Mucosa of stomach (tissue), 1 donor: ENCODE measurements around the gene FAM43A.

Experiments
- H3K27me3 ChIP-seq: one replicate; pipeline ENCODE4 v1.7.0; 2013; ENCODE audit warnings: mild to moderate bottlenecking, low read length; ENCODE audit not compliant: control insufficient read depth, insufficient read depth
- H3K36me3 ChIP-seq: one replicate; pipeline ENCODE4 v1.7.0; 2013; ENCODE audit warnings: low read length; ENCODE audit not compliant: control insufficient read depth, insufficient read depth
- H3K4me1 ChIP-seq: one replicate; pipeline ENCODE4 v1.7.0; 2013; ENCODE audit warnings: mild to moderate bottlenecking, low read length; ENCODE audit not compliant: control insufficient read depth, insufficient read depth
- H3K4me3 ChIP-seq: one replicate; pipeline ENCODE4 v1.7.0; 2013; ENCODE audit warnings: low read length
- H3K9ac ChIP-seq: one replicate; pipeline ENCODE4 v1.7.0; 2013; ENCODE audit warnings: mild to moderate bottlenecking, low read length, moderate library complexity
- H3K9me3 ChIP-seq: one replicate; pipeline ENCODE4 v1.7.0; 2013; ENCODE audit warnings: mild to moderate bottlenecking, low read length, moderate library complexity; ENCODE audit not compliant: control insufficient read depth
- donor health status: Pancreatic carcinoma.

Gene FAM43A

GRCh38 chr3:194682189-194682693 lies 3.4 kb upstream of the FAM43A start:
- Histone ChIP-seq H3K36me3 (no peaks in the 10 kb centered on the region), H3K9me3 (no peaks in the 10 kb centered on the region), H3K4me1 (peaks cover 17% of the 10 kb centered on the region), H3K4me3 (no peak overlapping the region), H3K9ac (no peak overlapping the region), H3K27me3 (peaks cover 4% of the 10 kb centered on the region)

- no peak overlapping the region for H3K9ac ChIP-seq
- H3K27me3 ChIP-seq = peaks cover 4% of the 10 kb centered on the region
- no peaks in the 10 kb centered on the region for H3K9me3 ChIP-seq
- H3K36me3 ChIP-seq = no peaks in the 10 kb centered on the region
- H3K4me1 ChIP-seq = peaks cover 21% of the 10 kb centered on the region
- H3K4me3 ChIP-seq = no peak overlapping the region
These were observed 2.9 kb upstream of the FAM43A start for GRCh38 chr3:194682694-194683310.

GRCh38 chr3:194683380-194683779 lies 2.3 kb upstream of the FAM43A start:
- Histone ChIP-seq H3K27me3 (peaks cover 4% of the 10 kb centered on the region), H3K4me1 (peaks cover 21% of the 10 kb centered on the region), H3K36me3 (no peaks in the 10 kb centered on the region), H3K9ac (no peak overlapping the region), H3K4me3 (no peak overlapping the region), H3K9me3 (no peaks in the 10 kb centered on the region)

- Histone ChIP-seq H3K27me3 (peaks cover 4% of the 10 kb centered on the region), H3K4me1 (peaks cover 21% of the 10 kb centered on the region), H3K4me3 (peak overlapping the region; percentile 22), H3K9ac (peak overlapping the region; percentile 44), H3K9me3 (no peaks in the 10 kb centered on the region), H3K36me3 (no peaks in the 10 kb centered on the region)
These were observed 492 bp upstream of the FAM43A start for GRCh38 chr3:194685065-194685717.

- H3K9ac ChIP-seq = peak overlapping the region; percentile 44
- H3K36me3 ChIP-seq = no peaks in the 10 kb centered on the region
- no peaks in the 10 kb centered on the region for H3K9me3 ChIP-seq
- peaks cover 4% of the 10 kb centered on the region for H3K27me3 ChIP-seq
- peak overlapping the region; percentile 22 for H3K4me3 ChIP-seq
- peaks cover 21% of the 10 kb centered on the region for H3K4me1 ChIP-seq
These were observed 732 bp downstream of the FAM43A start for GRCh38 chr3:194686414-194686815.

- Histone ChIP-seq H3K36me3 (no peaks in the 10 kb centered on the region), H3K4me3 (peak overlapping the region; percentile 39), H3K27me3 (peaks cover 4% of the 10 kb centered on the region), H3K9ac (no peak overlapping the region), H3K4me1 (peaks cover 21% of the 10 kb centered on the region), H3K9me3 (no peaks in the 10 kb centered on the region)
These were observed 1.3 kb downstream of the FAM43A start for GRCh38 chr3:194686816-194687637.

GRCh38 chr3:194687638-194688199 lies 2.0 kb downstream of the FAM43A start:
- H3K4me1 ChIP-seq = peaks cover 21% of the 10 kb centered on the region
- H3K36me3 ChIP-seq = no peaks in the 10 kb centered on the region
- H3K4me3 ChIP-seq = peak overlapping the region; percentile 39
- no peaks in the 10 kb centered on the region for H3K9me3 ChIP-seq
- H3K27me3 ChIP-seq = peaks cover 4% of the 10 kb centered on the region
- peak overlapping the region; percentile 52 for H3K9ac ChIP-seq

GRCh38 chr3:194688200-194688740 lies 2.6 kb downstream of the FAM43A start:
- Histone ChIP-seq H3K36me3 (no peaks in the 10 kb centered on the region), H3K27me3 (peaks cover 4% of the 10 kb centered on the region), H3K4me1 (peaks cover 15% of the 10 kb centered on the region), H3K9me3 (no peaks in the 10 kb centered on the region), H3K9ac (peak overlapping the region; percentile 52), H3K4me3 (peak overlapping the region; percentile 39)

GRCh38 chr3:194688946-194689345 lies 3.3 kb downstream of the FAM43A start:
- Histone ChIP-seq H3K36me3 (no peaks in the 10 kb centered on the region), H3K4me1 (peaks cover 15% of the 10 kb centered on the region), H3K4me3 (no peak overlapping the region), H3K9ac (no peak overlapping the region), H3K9me3 (no peaks in the 10 kb centered on the region), H3K27me3 (peaks cover 4% of the 10 kb centered on the region)

GRCh38 chr3:194689493-194689944 lies 3.8 kb downstream of the FAM43A start:
- no peak overlapping the region for H3K4me3 ChIP-seq
- peaks cover 15% of the 10 kb centered on the region for H3K4me1 ChIP-seq
- peaks cover 2% of the 10 kb centered on the region for H3K27me3 ChIP-seq
- no peak overlapping the region for H3K9ac ChIP-seq
- H3K9me3 ChIP-seq = no peaks in the 10 kb centered on the region
- H3K36me3 ChIP-seq = no peaks in the 10 kb centered on the region

- Histone ChIP-seq H3K9ac (no peak overlapping the region), H3K4me3 (no peak overlapping the region), H3K9me3 (no peaks in the 10 kb centered on the region), H3K4me1 (peaks cover 15% of the 10 kb centered on the region), H3K36me3 (no peaks in the 10 kb centered on the region), H3K27me3 (no peaks in the 10 kb centered on the region)
These were observed 5.1 kb downstream of the FAM43A start for GRCh38 chr3:194690501-194691372.
